IMR-90 (cell line): ENCODE data around the gene SDS. TPM values are rescaled to one million over a fixed set of nuclear protein-coding genes. Genes with fewer than 3 reads are reported as not detected.
A peak's percentile ranks its signal among the peaks of the same experiment; 100 is the strongest.

ENCODE experiments used
- ATAC-seq: fragments of 200-7000 bp; cut with Tn5 transposase; 2 replicates; pipeline ENCODE4 v1.9.1; 2020; ENCODE audit warnings: low read depth, mild to moderate bottlenecking, moderate library complexity
- BruUV-seq: library from RNA; stranded (reverse); fragments of 400-500 nt; replicated peaks from 2 replicates; lab custom pipeline; 2021; lab: Mats Ljungman, UMichigan
- CTCF ChIA-PET: fragments of 300-600 bp; formaldehyde crosslinking; extraction: SDS; loops from one replicate; lab custom pipeline; 2021; ENCODE audit warnings: antibody characterized with exemption; lab: Yijun Ruan, JAX
- POLR2A ChIA-PET: fragments of 300-600 bp; sonication (Branson Sonifier 250); formaldehyde crosslinking; loops from one replicate; lab custom pipeline; 2022; ENCODE audit warnings: antibody characterized with exemption; ENCODE audit not compliant: unreplicated experiment; lab: Charles Lee
- DNase-seq: peaks from one replicate; pipeline ENCODE4 v3.0.0; 2013
- H2AFZ ChIP-seq: replicated peaks from 2 replicates; pipeline ENCODE3; 2013; ENCODE audit warnings: low read length, mild to moderate bottlenecking; ENCODE audit not compliant: poor library complexity
- H2AK5ac ChIP-seq: 2 replicates; pipeline ENCODE4 v1.6.1; 2013; ENCODE audit warnings: low read depth, low read length, inconsistent platforms
- H2AK9ac ChIP-seq: replicated peaks from 2 replicates; pipeline ENCODE3; 2013; ENCODE audit warnings: mild to moderate bottlenecking, low read depth, low read length, moderate library complexity; ENCODE audit not compliant: poor library complexity
- H2BK120ac ChIP-seq: 2 replicates; pipeline ENCODE4 v1.6.1; 2013; ENCODE audit warnings: low read depth, low read length, inconsistent platforms
- H2BK15ac ChIP-seq: 3 replicates; pipeline ENCODE4 v1.6.1; 2013; ENCODE audit warnings: low read depth, low read length, inconsistent platforms
- H2BK20ac ChIP-seq: 2 replicates; pipeline ENCODE4 v1.6.1; 2013; ENCODE audit warnings: low read depth, mild to moderate bottlenecking, inconsistent platforms, low read length, moderate library complexity
- H2BK5ac ChIP-seq: 2 replicates; pipeline ENCODE4 v1.6.1; 2013; ENCODE audit warnings: mild to moderate bottlenecking, low read depth, low read length, inconsistent platforms; ENCODE audit not compliant: poor library complexity, severe bottlenecking
- H3K14ac ChIP-seq: replicated peaks from 2 replicates; pipeline ENCODE4 v1.6.1; 2013; ENCODE audit warnings: low read depth, low read length, inconsistent platforms
- H3K18ac ChIP-seq: 2 replicates; pipeline ENCODE4 v1.6.1; 2013; ENCODE audit warnings: low read depth, low read length, control low read depth
- H3K23ac ChIP-seq: 2 replicates; pipeline ENCODE4 v1.6.1; 2013; ENCODE audit warnings: low read depth, low read length, inconsistent platforms
- H3K27ac ChIP-seq: 2 replicates; pipeline ENCODE4 v1.5.1; 2013; ENCODE audit warnings: mild to moderate bottlenecking, control low read depth, low read length; ENCODE audit not compliant: insufficient read depth
- H3K27me3 ChIP-seq: 2 replicates; pipeline ENCODE4 v1.6.1; 2013; ENCODE audit warnings: low read length; ENCODE audit not compliant: control insufficient read depth, insufficient read depth
- H3K36me3 ChIP-seq: 2 replicates; pipeline ENCODE4 v1.6.1; 2013; ENCODE audit warnings: low read length, mixed read lengths; ENCODE audit not compliant: control insufficient read depth, insufficient read depth
- H3K4ac ChIP-seq: 2 replicates; pipeline ENCODE4 v1.6.1; 2013; ENCODE audit warnings: low read depth, low read length, inconsistent platforms
- H3K4me1 ChIP-seq: 2 replicates; pipeline ENCODE4 v1.6.1; 2013; ENCODE audit warnings: low read length, mixed read lengths; ENCODE audit not compliant: control insufficient read depth, insufficient read depth
- H3K4me2 ChIP-seq: 2 replicates; pipeline ENCODE4 v1.6.1; 2013; ENCODE audit warnings: low read depth, mild to moderate bottlenecking, control low read depth, low read length, moderate library complexity
- H3K4me3 ChIP-seq: 2 replicates; pipeline ENCODE4 v1.5.1; 2013; ENCODE audit warnings: low read depth, mild to moderate bottlenecking, control low read depth, low read length, moderate library complexity; ENCODE audit not compliant: insufficient read depth
- H3K56ac ChIP-seq: 2 replicates; pipeline ENCODE4 v1.6.1; 2013; ENCODE audit warnings: low read length, inconsistent platforms; ENCODE audit not compliant: insufficient read depth; ENCODE audit errors: extremely low read depth
- H3K79me1 ChIP-seq, 2 experiments: 2 replicates each; pipeline ENCODE4 v1.6.1; 2013; ENCODE audit warnings: low read length in 2 of 2, inconsistent platforms in 1 of 2, low read depth in 1 of 2
- H3K9ac ChIP-seq: 2 replicates; pipeline ENCODE4 v1.6.1; 2013; ENCODE audit warnings: low read depth, low read length, control low read depth
- H3K9me1 ChIP-seq: 2 replicates; pipeline ENCODE4 v1.6.1; 2013; ENCODE audit warnings: low read length, inconsistent platforms; ENCODE audit not compliant: insufficient read depth
- H3K9me3 ChIP-seq: 2 replicates; pipeline ENCODE4 v1.6.1; 2013; ENCODE audit warnings: low read length; ENCODE audit not compliant: control insufficient read depth, insufficient read depth
- H4K20me1 ChIP-seq: 2 replicates; pipeline ENCODE4 v1.6.1; 2013; ENCODE audit warnings: low read length, inconsistent platforms; ENCODE audit not compliant: insufficient read depth
- H4K5ac ChIP-seq: 2 replicates; pipeline ENCODE4 v1.6.1; 2013; ENCODE audit warnings: mild to moderate bottlenecking, low read depth, low read length, control low read depth
- H4K8ac ChIP-seq, 2 experiments: 2 replicates each; pipeline ENCODE4 v1.6.1; 2013; ENCODE audit warnings: low read depth in 2 of 2, low read length in 2 of 2, control low read depth in 1 of 2, inconsistent platforms in 1 of 2
- H4K91ac ChIP-seq: 2 replicates; pipeline ENCODE4 v1.6.1; 2013; ENCODE audit warnings: low read depth, low read length, inconsistent platforms; ENCODE audit not compliant: insufficient read depth
- BHLHE40 ChIP-seq: fragments of 150-350 bp; IDR thresholded peaks from 2 replicates; pipeline ENCODE4 v1.6.1; 2016; ENCODE audit warnings: mild to moderate bottlenecking, low read depth, low read length
- CHD1 ChIP-seq: IDR thresholded peaks from 2 replicates; pipeline ENCODE4 v1.6.1; 2012; ENCODE audit warnings: low read depth, low read length, improper control_type of control experiment
- CTCF ChIP-seq: conservative IDR thresholded peaks from 2 replicates; pipeline ENCODE4 v1.5.1; 2012; ENCODE audit warnings: mild to moderate bottlenecking, low read depth, low read length, improper control_type of control experiment
- ELK1 ChIP-seq: fragments of 150-350 bp; IDR thresholded peaks from 2 replicates; pipeline ENCODE4 v1.6.1; 2016; ENCODE audit warnings: low read depth, mild to moderate bottlenecking, low read length, moderate library complexity, borderline replicate concordance
- MAFK ChIP-seq: IDR thresholded peaks from 2 replicates; pipeline ENCODE4 v1.6.1; 2012; ENCODE audit warnings: low read depth, low read length, improper control_type of control experiment
- MXI1 ChIP-seq: IDR thresholded peaks from 2 replicates; pipeline ENCODE4 v1.6.1; 2012; ENCODE audit warnings: low read depth, mild to moderate bottlenecking, low read length, moderate library complexity, borderline replicate concordance
- NFE2L2 ChIP-seq: fragments of 150-350 bp; IDR thresholded peaks from 2 replicates; pipeline ENCODE4 v1.6.1; 2016; ENCODE audit warnings: low read depth, mild to moderate bottlenecking, low read length
- RCOR1 ChIP-seq: IDR thresholded peaks from 2 replicates; pipeline ENCODE4 v1.6.1; 2012; ENCODE audit warnings: mild to moderate bottlenecking, low read length, improper control_type of control experiment; ENCODE audit not compliant: insufficient replicate concordance
- SMC3 ChIP-seq: fragments of 150-350 bp; IDR thresholded peaks from 2 replicates; pipeline ENCODE4 v1.6.1; 2016; ENCODE audit warnings: low read depth, mild to moderate bottlenecking, antibody characterized with exemption, low read length, moderate library complexity
- WGBS, 2 experiments: methylation state at CpG; one replicate each; pipeline versions ENCODE4 v1.1.5 to v1.1.7; 2013; ENCODE audit warnings: missing lambda C conversion rate in 2 of 2; ENCODE audit not compliant: insufficient read length in 1 of 2; ENCODE audit errors: extremely low coverage in 2 of 2; 5-methylcytosine and 5-hydroxymethylcytosine counted together
- dilution Hi-C: fragments of 300-500 bp; cut with HindIII; formaldehyde crosslinking; loops from one replicate; pipeline ENCODE4 v1.14.3; 2018; ENCODE audit warnings: low sequenced_read_pairs; ENCODE audit not compliant: unreplicated experiment
- in situ Hi-C: fragments of 300-500 bp; cut with MboI; formaldehyde crosslinking; loops from 3 replicates; pipeline ENCODE4 v1.14.3; 2019; ENCODE audit warnings: low sequenced_read_pairs, inconsistent platforms, mixed read lengths
- intact Hi-C: fragments of 100-400 bp; cut with micrococcal nuclease; formaldehyde crosslinking; loops from 2 replicates; pipeline ENCODE4 v1.10.0; 2022
- polyA plus RNA-seq, 3 experiments: library from polyadenylated mRNA; depleted of rRNA; stranded (reverse); fragments of >200 nt; gene quantifications; 2 replicates each; pipeline ENCODE4 v1.2.3, GENCODE V29; 2012; ENCODE audit warnings: low replicate concordance in 1 of 3
- total RNA-seq: library from RNA; depleted of rRNA; stranded (reverse); fragments of >200 nt; gene quantifications from 2 replicates; pipeline ENCODE4 v1.2.3, GENCODE V29; 2012

The SDS gene
- total and polyA plus RNA-seq, 2 of the 4 experiments (the other 2 are of a cell fraction), result not detected

DNA sequence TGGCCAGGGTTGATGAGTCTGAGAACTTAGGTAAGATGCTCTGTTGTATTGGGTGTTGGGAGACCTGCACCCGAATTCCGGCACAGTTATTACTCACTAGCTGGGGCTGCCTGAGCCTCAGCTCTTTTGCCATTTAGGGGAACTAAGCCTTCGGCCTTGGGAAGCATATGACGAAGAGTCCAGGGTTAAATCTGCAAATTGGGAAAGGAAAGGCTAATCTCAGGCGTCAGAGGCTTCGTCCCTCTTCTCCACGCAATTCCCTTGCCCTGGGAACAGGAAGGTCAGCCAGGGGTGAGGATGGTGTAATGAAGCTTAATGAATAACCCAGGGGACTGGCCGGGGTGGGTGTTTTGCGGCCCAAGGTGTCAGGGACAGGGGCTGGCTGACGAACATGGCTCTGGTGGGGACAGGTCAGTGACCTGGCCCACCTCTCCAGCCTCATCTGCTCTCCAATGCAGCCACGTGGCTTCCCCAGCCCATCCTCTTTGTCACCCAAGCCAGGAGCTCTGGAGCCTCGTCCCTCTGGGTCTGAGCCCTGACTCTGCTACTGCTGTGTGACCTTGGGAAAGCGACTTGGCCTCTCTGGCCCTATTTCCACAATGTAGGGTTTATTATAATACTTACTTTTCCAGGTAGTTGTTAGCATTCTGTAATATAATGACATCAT is 14.7 kb upstream of the SDS start:
- Histone ChIP-seq H3K9ac (no peak overlapping the region), H2BK20ac (no peak overlapping the region), H3K4ac (no peak overlapping the region), H3K79me1 (peaks cover 0 to 8% of the 10 kb centered on the region in 2 experiments; a peak in 2 of 4 replicates), H3K4me2 (no peak overlapping the region), H3K9me1 (no peaks in the 10 kb centered on the region), H4K8ac (no peak overlapping the region), H4K20me1 (no peaks in the 10 kb centered on the region), H2BK120ac (no peak overlapping the region), H4K5ac (no peak overlapping the region), H3K27ac (no peak overlapping the region), H3K4me3 (no peak overlapping the region), H2AK9ac (no peak overlapping the region), H3K4me1 (peaks cover 2% of the 10 kb centered on the region; the same call in 1 of the 2 replicates), H2AFZ (no peak overlapping the region), H3K9me3 (no peaks in the 10 kb centered on the region), H2AK5ac (no peak overlapping the region), H4K91ac (no peak overlapping the region), H3K36me3 (no peaks in the 10 kb centered on the region), H3K56ac (no peak overlapping the region), H2BK15ac (no peak overlapping the region), H2BK5ac (no peak overlapping the region), H3K14ac (no peak overlapping the region), H3K18ac (no peak overlapping the region), H3K27me3 (no peaks in the 10 kb centered on the region; the same call in 1 of the 2 replicates), H3K23ac (no peak overlapping the region)
- intact Hi-C loops, result no loop called here
- dilution Hi-C loops, result no loop called here
- TF ChIP-seq NFE2L2, result no peak
- no peak for TF ChIP-seq CTCF
- TF ChIP-seq ELK1, result no peak
- TF ChIP-seq SMC3, result no peak
- TF ChIP-seq MAFK, result no peak
- no peak for TF ChIP-seq MXI1
- TF ChIP-seq CHD1, result no peak
- no peak for TF ChIP-seq RCOR1
- no peak for TF ChIP-seq BHLHE40
- ChIA-PET CTCF (interaction anchor here (0.7 kb wide), 1 partner anchor 74 kb away, joined by 4 read pairs; no protein-coding TSS in a partner anchor), POLR2A (no interaction called here)
- peak; percentile 4 for DNase-seq
- BruUV-seq, result no TSS peak
- WGBS, 2 experiments, result no CpG with 5 or more reads among the region's 13 CpGs
- no peak for ATAC-seq
- in situ Hi-C loops, result no loop called here
